Subcutaneous adipose tissue (tissue), 4 donors: ENCODE results near the gene SLC48A1. TPM values are rescaled to one million over a fixed set of nuclear protein-coding genes. Genes with fewer than 3 reads are reported as not detected.

Experiments used
- total RNA-seq, 4 donors: library from RNA; depleted of rRNA; stranded (reverse); fragments of >200 nt; gene quantifications; one replicate each; pipeline ENCODE4 v1.1.0, GENCODE V29; 2016
- TF ChIP-seq, protein P1 (sequence below): fragments of 450-650 bp; IDR thresholded peaks from one replicate; pipeline ENCODE4 v1.5.1; 2016; ENCODE audit warnings: low read depth, mild to moderate bottlenecking, control low read depth, antibody characterized with exemption, moderate library complexity

The SLC48A1 gene
- total RNA-seq, 4 donors from 2014 or later = 18.9 to 38.4 (median 21.4) TPM

DNA sequence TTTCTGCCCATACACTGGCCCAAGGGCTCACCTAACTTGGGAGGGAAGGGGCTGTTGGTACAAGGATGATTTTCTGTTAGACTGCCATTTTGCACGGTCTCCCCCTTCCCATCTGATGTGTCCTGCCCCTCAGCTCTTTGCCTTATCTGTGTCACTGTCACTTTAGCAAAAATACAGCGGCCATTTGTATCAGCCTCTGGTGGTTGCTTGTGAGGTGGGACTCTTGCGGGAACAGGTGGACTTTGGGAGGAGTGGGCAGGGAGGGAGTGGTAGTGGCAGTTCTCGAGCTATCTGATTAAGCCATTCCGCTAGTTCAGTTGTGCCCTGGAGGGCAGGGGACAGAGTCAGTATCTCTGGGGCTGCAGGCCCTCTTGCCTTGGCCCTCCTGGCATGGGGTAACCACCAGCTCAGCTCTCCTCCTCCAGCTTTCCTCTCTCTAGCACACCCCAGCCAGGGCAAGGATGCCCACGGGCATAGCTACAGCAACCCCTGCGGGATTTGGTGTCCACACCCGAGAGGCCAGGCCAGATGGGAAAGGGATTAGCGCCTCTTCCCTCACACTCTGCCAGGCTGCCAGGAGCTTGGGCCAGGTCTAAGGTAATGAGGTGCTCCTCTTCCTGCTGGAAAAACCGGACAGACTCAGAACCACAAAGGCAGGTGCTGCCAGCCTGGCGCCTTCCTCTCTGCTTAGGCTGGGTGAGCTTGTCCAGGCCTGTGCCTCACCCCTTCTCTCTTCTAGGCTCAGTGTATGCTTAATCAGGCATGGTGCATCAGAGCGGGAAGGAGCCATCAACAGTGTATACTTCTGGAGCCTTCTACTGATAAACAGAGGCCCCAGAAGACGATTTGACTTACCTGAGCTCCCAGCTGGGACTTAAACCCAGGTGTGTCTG, 8.7 kb downstream of the SLC48A1 start:
- TF ChIP-seq, protein P1, sequence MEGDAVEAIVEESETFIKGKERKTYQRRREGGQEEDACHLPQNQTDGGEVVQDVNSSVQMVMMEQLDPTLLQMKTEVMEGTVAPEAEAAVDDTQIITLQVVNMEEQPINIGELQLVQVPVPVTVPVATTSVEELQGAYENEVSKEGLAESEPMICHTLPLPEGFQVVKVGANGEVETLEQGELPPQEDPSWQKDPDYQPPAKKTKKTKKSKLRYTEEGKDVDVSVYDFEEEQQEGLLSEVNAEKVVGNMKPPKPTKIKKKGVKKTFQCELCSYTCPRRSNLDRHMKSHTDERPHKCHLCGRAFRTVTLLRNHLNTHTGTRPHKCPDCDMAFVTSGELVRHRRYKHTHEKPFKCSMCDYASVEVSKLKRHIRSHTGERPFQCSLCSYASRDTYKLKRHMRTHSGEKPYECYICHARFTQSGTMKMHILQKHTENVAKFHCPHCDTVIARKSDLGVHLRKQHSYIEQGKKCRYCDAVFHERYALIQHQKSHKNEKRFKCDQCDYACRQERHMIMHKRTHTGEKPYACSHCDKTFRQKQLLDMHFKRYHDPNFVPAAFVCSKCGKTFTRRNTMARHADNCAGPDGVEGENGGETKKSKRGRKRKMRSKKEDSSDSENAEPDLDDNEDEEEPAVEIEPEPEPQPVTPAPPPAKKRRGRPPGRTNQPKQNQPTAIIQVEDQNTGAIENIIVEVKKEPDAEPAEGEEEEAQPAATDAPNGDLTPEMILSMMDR = no peak

DNA sequence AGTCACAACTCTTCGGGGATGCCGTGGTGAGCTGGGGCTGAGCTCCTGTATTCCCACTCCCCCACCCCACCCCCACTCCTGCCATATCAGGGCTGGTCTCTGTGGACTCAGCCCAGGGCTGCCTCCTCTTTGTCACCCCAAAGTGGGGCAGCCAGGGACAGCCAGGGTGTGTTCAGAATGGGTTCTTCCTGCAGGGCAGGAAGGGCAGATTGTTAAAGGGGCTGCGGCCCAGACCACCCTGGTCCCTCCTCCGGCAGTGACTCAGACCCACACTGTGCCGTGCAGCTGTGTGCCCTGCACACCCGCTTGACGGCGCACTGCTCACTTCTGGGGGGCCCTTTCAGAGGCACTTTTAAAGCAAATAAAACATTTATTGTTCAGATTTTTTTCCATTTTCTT, 9.3 kb downstream of the SLC48A1 start:
- TF ChIP-seq, protein P1 = no peak

DNA sequence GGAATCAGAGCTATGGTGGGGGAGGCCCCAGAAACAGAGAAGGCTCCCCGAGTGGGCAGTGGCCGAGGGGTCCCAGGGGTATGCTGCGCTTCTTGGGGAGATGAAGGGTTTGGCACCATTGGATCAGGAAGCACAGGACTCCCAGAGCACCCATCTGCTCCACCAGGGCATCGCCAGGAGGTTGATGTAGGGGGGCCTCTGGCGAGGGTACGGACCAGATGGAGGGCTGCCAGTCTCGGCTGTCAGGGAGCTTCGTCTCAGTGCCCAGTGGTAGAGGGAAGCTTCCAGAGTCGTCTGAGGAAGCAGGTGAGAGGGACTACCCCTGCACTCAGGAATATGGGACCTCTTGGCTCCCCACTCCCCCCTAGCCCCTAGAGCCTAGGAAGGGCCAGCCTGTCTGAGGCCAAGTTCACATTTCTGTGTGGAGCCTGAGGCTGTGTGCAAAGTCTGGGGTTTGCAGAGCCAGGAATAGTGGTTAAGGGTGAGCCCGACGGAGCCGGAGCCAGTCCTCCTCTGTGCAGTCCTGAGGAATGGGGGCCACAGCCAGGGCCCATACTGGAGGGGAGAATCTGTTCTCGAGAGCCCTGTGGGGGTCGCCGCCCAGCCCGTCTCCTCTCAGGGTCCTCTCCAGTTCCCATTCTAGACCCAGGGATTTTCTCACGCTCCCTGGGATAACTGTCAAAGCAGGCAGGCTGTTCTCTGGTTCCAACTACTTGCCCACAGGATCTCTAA, 10.2 kb downstream of the SLC48A1 start:
- TF ChIP-seq, protein P1 = no peak

DNA sequence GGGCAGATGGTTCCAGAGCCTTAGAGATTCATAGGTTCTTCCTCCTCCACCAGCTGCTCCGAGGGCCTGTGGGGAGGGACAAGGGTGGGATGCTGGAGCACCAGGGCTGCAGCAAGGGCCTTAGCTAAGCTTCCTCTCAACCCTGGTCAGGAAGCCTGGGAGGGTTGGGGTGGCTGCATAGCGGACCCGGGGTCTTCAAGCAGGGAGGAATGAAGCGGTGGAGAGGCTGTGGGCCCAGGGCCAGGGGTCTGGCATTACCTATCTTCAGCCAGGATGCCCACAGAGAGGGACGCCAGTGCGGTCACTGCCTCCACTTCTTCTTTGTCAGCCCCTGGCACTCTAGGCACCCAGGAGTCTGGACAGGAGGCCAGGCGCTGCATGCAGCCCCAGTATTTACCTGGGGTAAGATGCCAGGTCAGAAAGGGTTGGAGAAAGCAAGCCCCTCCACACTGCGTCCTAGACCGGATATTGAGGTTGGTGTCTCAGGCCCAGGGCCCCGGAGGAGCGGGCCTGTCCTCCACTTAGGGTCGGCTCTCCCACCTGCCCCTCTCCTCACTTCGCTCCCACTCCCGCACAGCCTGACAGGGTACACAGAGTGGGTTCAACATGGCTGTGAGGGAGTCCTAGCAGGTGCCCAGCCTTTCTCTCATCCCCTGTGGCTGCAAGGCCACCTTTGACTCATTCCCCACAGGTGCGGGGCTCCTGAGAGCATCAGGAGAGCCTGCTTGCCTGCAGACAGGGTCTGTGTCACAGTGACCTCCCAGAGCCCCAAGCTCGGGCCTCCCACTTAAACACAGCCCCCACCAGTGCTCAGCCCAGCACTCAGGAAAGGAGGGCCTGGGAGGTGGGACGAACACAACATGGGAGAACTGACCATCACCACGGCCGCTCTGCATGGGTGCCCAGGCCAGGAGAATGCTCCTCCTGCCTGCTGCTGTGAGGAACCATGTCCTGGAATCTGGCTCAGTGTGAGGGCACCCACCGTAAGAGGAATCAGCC, 11.1 kb downstream of the SLC48A1 start:
- TF ChIP-seq, protein P1 = no peak

DNA sequence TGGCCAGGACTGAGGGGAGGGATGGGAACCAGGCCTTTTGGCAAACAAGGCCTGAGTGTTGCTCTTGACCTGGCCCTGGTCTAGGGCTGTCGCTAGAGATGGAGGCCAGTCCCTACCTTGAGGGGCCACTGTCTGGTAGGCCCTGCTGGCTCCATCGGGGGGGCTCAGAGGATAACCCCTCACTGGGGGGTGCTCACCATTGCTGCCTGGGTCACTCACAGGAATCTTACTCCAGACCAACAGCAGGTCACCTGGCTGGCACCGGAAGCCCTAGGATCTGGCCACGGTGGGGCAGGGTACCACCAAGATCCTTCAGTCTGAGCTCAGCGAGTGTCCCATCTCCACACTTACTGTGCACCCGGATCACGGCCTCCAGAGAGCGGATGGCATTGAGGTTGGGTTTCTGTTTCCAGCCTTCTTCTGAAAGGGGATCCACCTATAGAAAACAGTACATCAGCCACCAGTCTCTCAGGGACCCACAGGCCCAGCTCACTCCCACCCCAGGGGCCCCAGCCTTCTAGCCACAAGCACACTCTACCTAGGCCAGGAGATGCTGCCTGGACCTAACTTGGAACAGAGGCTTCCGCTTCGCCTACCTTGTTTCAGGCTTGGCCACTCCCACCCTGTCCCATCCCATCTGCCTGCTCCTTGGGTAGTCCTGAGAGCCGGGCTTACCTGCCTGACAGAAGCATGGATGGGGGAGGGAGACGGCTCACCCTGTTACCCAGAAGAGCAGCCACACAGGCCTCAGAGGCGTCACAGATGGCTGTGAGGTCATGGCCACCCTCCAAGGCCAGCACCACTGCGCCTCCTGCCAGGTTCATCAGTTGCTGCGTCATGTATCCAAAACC, 12.2 kb downstream of the SLC48A1 start:
- TF ChIP-seq, protein P1 = no peak

DNA sequence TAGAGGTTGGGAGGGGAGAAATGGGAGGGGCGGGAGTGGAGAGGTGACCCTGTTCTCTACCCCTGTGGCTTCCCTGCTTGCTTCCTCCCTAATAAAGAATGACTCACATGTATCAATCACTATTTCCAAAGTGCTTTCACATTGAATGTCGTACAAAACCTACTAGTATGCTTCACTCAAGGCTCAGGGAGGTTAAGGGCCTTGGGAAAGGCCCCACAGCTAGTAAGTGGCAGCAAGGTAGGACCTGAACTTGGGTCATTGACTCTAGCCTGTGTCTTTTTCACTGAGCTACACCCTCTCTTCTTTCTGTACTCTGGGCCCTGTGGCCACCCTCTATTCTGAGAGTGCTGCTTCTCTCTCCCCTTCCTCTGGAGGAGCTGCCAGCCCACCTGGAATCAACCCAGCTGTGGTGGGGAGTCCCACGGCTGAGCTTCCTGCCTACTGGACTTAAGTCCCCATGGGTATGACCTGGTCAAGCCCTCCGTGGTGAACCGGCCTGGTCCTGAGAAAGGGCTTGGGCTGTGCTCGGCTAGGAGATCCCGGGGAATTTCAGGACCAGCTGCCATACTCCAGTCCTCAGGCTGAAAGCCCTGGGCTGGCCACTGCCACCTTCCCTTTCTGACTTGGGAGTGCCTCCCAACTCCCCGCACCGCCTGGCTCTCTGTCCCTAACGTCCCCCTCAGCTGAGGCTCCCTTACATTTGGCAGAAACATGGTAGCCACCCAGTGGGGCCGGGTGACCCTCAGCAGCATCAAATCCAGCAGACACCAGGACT, 13.0 kb downstream of the SLC48A1 start:
- TF ChIP-seq, protein P1 = no peak
